HUES48 (cell line): ENCODE data around the gene NDP.
A peak's percentile ranks its signal among the peaks of the same experiment; 100 is the strongest.

Experiments used
- H3K27ac ChIP-seq: one replicate; pipeline ENCODE4 v1.7.0; 2013; ENCODE audit warnings: low read depth, low read length, inconsistent platforms
- H3K27me3 ChIP-seq: 2 replicates; pipeline ENCODE4 v1.6.1; 2013; ENCODE audit warnings: mild to moderate bottlenecking, low read length; ENCODE audit not compliant: control insufficient read depth, insufficient read depth
- H3K36me3 ChIP-seq: 2 replicates; pipeline ENCODE4 v1.6.1; 2013; ENCODE audit warnings: low read length; ENCODE audit not compliant: control insufficient read depth, insufficient read depth
- H3K4me1 ChIP-seq: 2 replicates; pipeline ENCODE4 v1.6.1; 2013; ENCODE audit warnings: mild to moderate bottlenecking, low read length; ENCODE audit not compliant: control insufficient read depth, insufficient read depth
- H3K4me3 ChIP-seq: 2 replicates; pipeline ENCODE4 v1.5.1; 2013; ENCODE audit warnings: mild to moderate bottlenecking, low read depth, low read length
- H3K9ac ChIP-seq: 2 replicates; pipeline ENCODE4 v1.6.1; 2013; ENCODE audit warnings: mild to moderate bottlenecking, low read depth, low read length, moderate library complexity
- H3K9me3 ChIP-seq: 2 replicates; pipeline ENCODE4 v1.6.1; 2013; ENCODE audit warnings: low read length; ENCODE audit not compliant: control insufficient read depth, insufficient read depth

NDP gene

GRCh38 chrX:43973249-43974099 is at the start of gene NDP:
NDP (minus strand) TSS chrX:43973390; CDS start chrX:43958645, 14,745 bp downstream.
- Histone ChIP-seq H3K27me3 (peaks cover 42% of the 10 kb centered on the region), H3K27ac (peak within 1 kb of the TSS; percentile 23), H3K36me3 (no peaks in the 10 kb centered on the region), H3K9ac (peak within 1 kb of the TSS; percentile 19; the same call in 1 of the 2 replicates), H3K9me3 (no peaks in the 10 kb centered on the region), H3K4me1 (peaks cover 41% of the 10 kb centered on the region), H3K4me3 (peak within 1 kb of the TSS; percentile 62)

- Histone ChIP-seq H3K4me3 (no peak overlapping the region), H3K27me3 (no peaks in the 10 kb centered on the region), H3K4me1 (no peaks in the 10 kb centered on the region), H3K27ac (no peak overlapping the region), H3K9ac (no peak overlapping the region), H3K36me3 (no peaks in the 10 kb centered on the region), H3K9me3 (no peaks in the 10 kb centered on the region)
Measured at GRCh38 chrX:44022964-44023363, 49.8 kb upstream of the NDP start.

- H3K9ac ChIP-seq, result no peak overlapping the region
- no peak overlapping the region for H3K27ac ChIP-seq
- H3K4me3 ChIP-seq, result no peak overlapping the region
- H3K9me3 ChIP-seq, result no peaks in the 10 kb centered on the region
- H3K27me3 ChIP-seq, result no peaks in the 10 kb centered on the region
- no peaks in the 10 kb centered on the region for H3K36me3 ChIP-seq
- H3K4me1 ChIP-seq, result no peaks in the 10 kb centered on the region
Measured at GRCh38 chrX:44020693-44021092, 47.5 kb upstream of the NDP start.

GRCh38 chrX:44019911-44020310 is 46.7 kb upstream of the NDP start:
- H3K9ac ChIP-seq, result no peak overlapping the region
- no peaks in the 10 kb centered on the region for H3K9me3 ChIP-seq
- H3K4me3 ChIP-seq, result no peak overlapping the region
- H3K27ac ChIP-seq, result no peak overlapping the region
- no peaks in the 10 kb centered on the region for H3K27me3 ChIP-seq
- H3K4me1 ChIP-seq, result no peaks in the 10 kb centered on the region
- H3K36me3 ChIP-seq, result no peaks in the 10 kb centered on the region

- no peak overlapping the region for H3K4me3 ChIP-seq
- no peaks in the 10 kb centered on the region for H3K27me3 ChIP-seq
- H3K9ac ChIP-seq, result no peak overlapping the region
- no peaks in the 10 kb centered on the region for H3K9me3 ChIP-seq
- no peaks in the 10 kb centered on the region for H3K36me3 ChIP-seq
- H3K27ac ChIP-seq, result no peak overlapping the region
- H3K4me1 ChIP-seq, result no peaks in the 10 kb centered on the region
Measured at GRCh38 chrX:44017676-44018075, 44.5 kb upstream of the NDP start.

GRCh38 chrX:44016906-44017305 is 43.7 kb upstream of the NDP start:
- Histone ChIP-seq H3K4me1 (no peaks in the 10 kb centered on the region), H3K9ac (no peak overlapping the region), H3K9me3 (no peaks in the 10 kb centered on the region), H3K4me3 (no peak overlapping the region), H3K27me3 (no peaks in the 10 kb centered on the region), H3K36me3 (no peaks in the 10 kb centered on the region), H3K27ac (no peak overlapping the region)

GRCh38 chrX:44012484-44013096 is 39.4 kb upstream of the NDP start:
- Histone ChIP-seq H3K9ac (no peak overlapping the region), H3K4me1 (no peaks in the 10 kb centered on the region), H3K4me3 (no peak overlapping the region), H3K27me3 (no peaks in the 10 kb centered on the region), H3K27ac (no peak overlapping the region), H3K36me3 (no peaks in the 10 kb centered on the region), H3K9me3 (no peaks in the 10 kb centered on the region)

GRCh38 chrX:44011506-44011905 is 38.3 kb upstream of the NDP start:
- H3K36me3 ChIP-seq, result no peaks in the 10 kb centered on the region
- H3K27me3 ChIP-seq, result no peaks in the 10 kb centered on the region
- no peaks in the 10 kb centered on the region for H3K4me1 ChIP-seq
- no peak overlapping the region for H3K9ac ChIP-seq
- no peak overlapping the region for H3K4me3 ChIP-seq
- H3K27ac ChIP-seq, result no peak overlapping the region
- no peaks in the 10 kb centered on the region for H3K9me3 ChIP-seq

- Histone ChIP-seq H3K4me1 (no peaks in the 10 kb centered on the region), H3K4me3 (no peak overlapping the region), H3K27me3 (no peaks in the 10 kb centered on the region), H3K9ac (no peak overlapping the region), H3K9me3 (no peaks in the 10 kb centered on the region), H3K27ac (no peak overlapping the region), H3K36me3 (no peaks in the 10 kb centered on the region)
Measured at GRCh38 chrX:44010626-44011025, 37.4 kb upstream of the NDP start.

- H3K4me3 ChIP-seq, result no peak overlapping the region
- H3K36me3 ChIP-seq, result no peaks in the 10 kb centered on the region
- H3K4me1 ChIP-seq, result no peaks in the 10 kb centered on the region
- H3K9me3 ChIP-seq, result no peaks in the 10 kb centered on the region
- no peak overlapping the region for H3K27ac ChIP-seq
- H3K9ac ChIP-seq, result no peak overlapping the region
- H3K27me3 ChIP-seq, result no peaks in the 10 kb centered on the region
Measured at GRCh38 chrX:44006081-44006480, 32.9 kb upstream of the NDP start.

- Histone ChIP-seq H3K9ac (no peak overlapping the region), H3K27me3 (no peaks in the 10 kb centered on the region), H3K9me3 (0 out of 2 replicates have a peak, but pooled peaks cover 2% of the 10 kb centered on the region), H3K4me3 (no peak overlapping the region), H3K27ac (no peak overlapping the region), H3K4me1 (no peaks in the 10 kb centered on the region), H3K36me3 (no peaks in the 10 kb centered on the region)
Measured at GRCh38 chrX:44003975-44004374, 30.8 kb upstream of the NDP start.
